ENCODE results near the gene EML1.
A peak's percentile ranks its signal among the peaks of the same experiment; 100 is the strongest.

The EML1 gene

GRCh38 chr14:99829450-99829849, 36.2 kb downstream of the EML1 start:
- DNase-seq (ENCODE audit: low read depth) = no peak

- no peak for DNase-seq (ENCODE audit: low read depth)
These were observed 38.1 kb downstream of the EML1 start for GRCh38 chr14:99831303-99831702.

- DNase-seq (ENCODE audit: low read depth) = no peak
These were observed 38.9 kb downstream of the EML1 start for GRCh38 chr14:99831903-99832685.

GRCh38 chr14:99837822-99838221, 44.6 kb downstream of the EML1 start:
- no peak for DNase-seq (ENCODE audit: low read depth)

- DNase-seq (ENCODE audit: low read depth) = peak; percentile 24
These were observed 45.5 kb downstream of the EML1 start for GRCh38 chr14:99838639-99839134.

GRCh38 chr14:99839696-99840095, 46.5 kb downstream of the EML1 start:
- no peak for DNase-seq (ENCODE audit: low read depth)

GRCh38 chr14:99840265-99840664, 47.1 kb downstream of the EML1 start:
- DNase-seq (ENCODE audit: low read depth) = no peak

- no peak for DNase-seq (ENCODE audit: low read depth)
These were observed 47.6 kb downstream of the EML1 start for GRCh38 chr14:99840774-99841305.

- DNase-seq (ENCODE audit: low read depth) = no peak
These were observed 48.3 kb downstream of the EML1 start for GRCh38 chr14:99841436-99842071.

- DNase-seq (ENCODE audit: low read depth) = no peak
These were observed 48.9 kb downstream of the EML1 start for GRCh38 chr14:99842141-99842540.

- no peak for DNase-seq (ENCODE audit: low read depth)
These were observed 53.6 kb downstream of the EML1 start for GRCh38 chr14:99846808-99847207.

GRCh38 chr14:99850709-99851108, 57.5 kb downstream of the EML1 start:
- DNase-seq (ENCODE audit: low read depth) = no peak

- no peak for DNase-seq (ENCODE audit: low read depth)
These were observed 59.4 kb downstream of the EML1 start for GRCh38 chr14:99852578-99852977.

GRCh38 chr14:99853206-99853605, 60.0 kb downstream of the EML1 start:
- DNase-seq (ENCODE audit: low read depth) = peak; percentile 10

GRCh38 chr14:99854831-99855230, 61.6 kb downstream of the EML1 start:
- no peak for DNase-seq (ENCODE audit: low read depth)

- no peak for DNase-seq (ENCODE audit: low read depth)
These were observed 62.1 kb downstream of the EML1 start for GRCh38 chr14:99855271-99855670.

GRCh38 chr14:99857551-99857950, 64.3 kb downstream of the EML1 start:
- no peak for DNase-seq (ENCODE audit: low read depth)

GRCh38 chr14:99860219-99860618, 67.0 kb downstream of the EML1 start:
- DNase-seq (ENCODE audit: low read depth) = no peak

GRCh38 chr14:99862136-99862535, 68.9 kb downstream of the EML1 start:
- DNase-seq (ENCODE audit: low read depth) = peak; percentile 40

GRCh38 chr14:99863059-99863458, 69.8 kb downstream of the EML1 start:
- DNase-seq (ENCODE audit: low read depth) = no peak

GRCh38 chr14:99865408-99865807, 72.2 kb downstream of the EML1 start:
- DNase-seq (ENCODE audit: low read depth) = no peak

- no peak for DNase-seq (ENCODE audit: low read depth)
These were observed 77.4 kb downstream of the EML1 start for GRCh38 chr14:99870617-99871016.

- no peak for DNase-seq (ENCODE audit: low read depth)
These were observed 78.6 kb downstream of the EML1 start for GRCh38 chr14:99871771-99872170.
